HG02981 (cell line): ENCODE results near the gene MAP1LC3A.

Source experiments
- ATAC-seq: cut with Tn5 transposase; IDR thresholded peaks from one replicate; pipeline ENCODE4 v1.9.1; 2021; ENCODE audit warnings: mild to moderate bottlenecking, moderate library complexity; ENCODE audit not compliant: unreplicated experiment

Gene MAP1LC3A

GRCh38 chr20:34574426-34574825, 15.9 kb downstream of the MAP1LC3A start:
- no peak for ATAC-seq

- no peak for ATAC-seq
These were observed 16.3 kb downstream of the MAP1LC3A start for GRCh38 chr20:34574861-34575260.

GRCh38 chr20:34575271-34575670, 16.8 kb downstream of the MAP1LC3A start:
- no peak for ATAC-seq

- ATAC-seq, result no peak
These were observed 17.2 kb downstream of the MAP1LC3A start for GRCh38 chr20:34575756-34576155.

- ATAC-seq, result no peak
These were observed 18.5 kb downstream of the MAP1LC3A start for GRCh38 chr20:34577061-34577460.

- no peak for ATAC-seq
These were observed 19.5 kb downstream of the MAP1LC3A start for GRCh38 chr20:34578025-34578424.

- ATAC-seq, result no peak
These were observed 20.0 kb downstream of the MAP1LC3A start for GRCh38 chr20:34578521-34578920.

GRCh38 chr20:34579191-34579978, 20.9 kb downstream of the MAP1LC3A start:
- no peak for ATAC-seq

- ATAC-seq, result peak; percentile 75
These were observed 21.7 kb downstream of the MAP1LC3A start for GRCh38 chr20:34579979-34580940.

GRCh38 chr20:34581341-34582184, 23.0 kb downstream of the MAP1LC3A start:
- ATAC-seq, result no peak

- ATAC-seq, result no peak
These were observed 23.7 kb downstream of the MAP1LC3A start for GRCh38 chr20:34582221-34582620.

- ATAC-seq, result no peak
These were observed 24.4 kb downstream of the MAP1LC3A start for GRCh38 chr20:34582911-34583310.

GRCh38 chr20:34583544-34583943, 25.0 kb downstream of the MAP1LC3A start:
- ATAC-seq, result no peak

GRCh38 chr20:34585019-34585418, 26.5 kb downstream of the MAP1LC3A start:
- no peak for ATAC-seq

GRCh38 chr20:34586488-34587163, 28.1 kb downstream of the MAP1LC3A start:
- ATAC-seq, result no peak

- no peak for ATAC-seq
These were observed 37.1 kb downstream of the MAP1LC3A start for GRCh38 chr20:34595377-34596184.

GRCh38 chr20:34600892-34601653, 42.6 kb downstream of the MAP1LC3A start:
- no peak for ATAC-seq

- ATAC-seq, result no peak
These were observed 46.7 kb downstream of the MAP1LC3A start for GRCh38 chr20:34604980-34605788.
